ENCODE measurements around the gene NOL7. TPM values are rescaled to one million over a fixed set of nuclear protein-coding genes. Genes with fewer than 3 reads are reported as not detected.
A peak's percentile ranks its signal among the peaks of the same experiment; 100 is the strongest.

NOL7 gene
- total RNA-seq, 1 donor from 2014 or later = 53.8 TPM

DNA sequence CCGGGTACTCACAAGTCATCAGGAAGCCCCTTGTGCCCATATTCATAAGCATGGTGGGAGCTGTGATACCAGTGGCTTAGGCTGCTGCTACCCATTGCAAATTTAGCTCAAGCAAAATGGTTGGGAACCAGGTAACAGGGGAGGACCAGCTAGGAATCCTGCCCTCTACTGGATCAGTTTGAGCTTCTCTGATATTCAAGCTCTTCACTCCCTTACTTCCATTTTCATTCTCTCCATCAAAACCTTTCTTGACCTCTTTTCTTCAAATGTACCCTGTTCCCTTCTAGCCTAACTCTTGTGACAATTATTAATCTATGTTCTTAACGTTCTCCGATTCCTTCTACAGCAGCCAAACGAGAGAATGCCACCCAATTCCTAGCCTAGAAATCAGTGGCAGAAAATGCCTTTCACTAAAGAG is 9.7 kb downstream of the NOL7 start:
- no peak overlapping the region for H3K4me3 Mint-ChIP-seq
- H3K27ac Mint-ChIP-seq = no peak overlapping the region
- TF ChIP-seq, protein P1, sequence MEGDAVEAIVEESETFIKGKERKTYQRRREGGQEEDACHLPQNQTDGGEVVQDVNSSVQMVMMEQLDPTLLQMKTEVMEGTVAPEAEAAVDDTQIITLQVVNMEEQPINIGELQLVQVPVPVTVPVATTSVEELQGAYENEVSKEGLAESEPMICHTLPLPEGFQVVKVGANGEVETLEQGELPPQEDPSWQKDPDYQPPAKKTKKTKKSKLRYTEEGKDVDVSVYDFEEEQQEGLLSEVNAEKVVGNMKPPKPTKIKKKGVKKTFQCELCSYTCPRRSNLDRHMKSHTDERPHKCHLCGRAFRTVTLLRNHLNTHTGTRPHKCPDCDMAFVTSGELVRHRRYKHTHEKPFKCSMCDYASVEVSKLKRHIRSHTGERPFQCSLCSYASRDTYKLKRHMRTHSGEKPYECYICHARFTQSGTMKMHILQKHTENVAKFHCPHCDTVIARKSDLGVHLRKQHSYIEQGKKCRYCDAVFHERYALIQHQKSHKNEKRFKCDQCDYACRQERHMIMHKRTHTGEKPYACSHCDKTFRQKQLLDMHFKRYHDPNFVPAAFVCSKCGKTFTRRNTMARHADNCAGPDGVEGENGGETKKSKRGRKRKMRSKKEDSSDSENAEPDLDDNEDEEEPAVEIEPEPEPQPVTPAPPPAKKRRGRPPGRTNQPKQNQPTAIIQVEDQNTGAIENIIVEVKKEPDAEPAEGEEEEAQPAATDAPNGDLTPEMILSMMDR (conservative IDR thresholded peaks at IDR 0.05) = peak; percentile 71
- no peaks in the 10 kb centered on the region for H3K9me3 Mint-ChIP-seq
- DNase-seq (ENCODE audit: extremely low spot score, unreplicated experiment) = no peak
- H3K36me3 Mint-ChIP-seq = peaks cover 17% of the 10 kb centered on the region
- H3K4me1 Mint-ChIP-seq (ENCODE audit: unreplicated experiment) = no peaks in the 10 kb centered on the region
- no peaks in the 10 kb centered on the region for H3K27me3 Mint-ChIP-seq

DNA sequence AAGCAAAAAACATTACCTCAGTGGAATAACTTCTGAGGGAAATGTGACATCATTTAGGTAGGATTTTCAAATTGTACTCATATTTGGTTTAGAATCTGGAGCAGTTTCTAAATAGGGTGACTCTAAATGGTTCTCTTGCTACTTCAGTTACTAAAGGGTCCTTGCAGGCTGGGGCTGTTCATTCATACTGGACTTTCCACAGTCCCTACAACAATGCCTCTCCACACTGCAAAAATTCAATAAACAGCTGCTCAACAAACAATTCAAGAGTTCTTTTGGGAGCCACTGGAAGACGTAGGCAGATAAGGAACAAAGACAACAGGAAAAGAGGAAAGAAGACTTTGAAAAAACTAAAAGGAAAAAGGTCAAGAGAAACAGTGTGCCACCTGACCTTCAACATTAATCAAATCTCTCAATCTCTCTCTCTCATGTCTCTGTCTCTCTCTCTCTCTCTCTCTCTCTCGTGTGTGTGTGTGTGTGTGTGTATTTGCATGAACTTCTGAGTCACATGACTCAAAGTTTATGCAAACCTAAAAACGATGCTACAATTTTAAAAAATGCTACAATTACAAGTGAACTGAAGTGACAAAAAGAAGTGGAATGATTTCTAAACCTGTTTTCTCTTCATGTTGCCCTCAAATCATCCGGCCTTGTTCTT is 14.5 kb downstream of the NOL7 start:
- H3K4me3 Mint-ChIP-seq = no peak overlapping the region
- no peaks in the 10 kb centered on the region for H3K9me3 Mint-ChIP-seq
- H3K27ac Mint-ChIP-seq = no peak overlapping the region
- no peaks in the 10 kb centered on the region for H3K27me3 Mint-ChIP-seq
- TF ChIP-seq, protein P1 (conservative IDR thresholded peaks at IDR 0.05) = no peak
- H3K36me3 Mint-ChIP-seq = peaks cover 3% of the 10 kb centered on the region
- no peaks in the 10 kb centered on the region for H3K4me1 Mint-ChIP-seq (ENCODE audit: unreplicated experiment)
- no peak for DNase-seq (ENCODE audit: extremely low spot score, unreplicated experiment)

DNA sequence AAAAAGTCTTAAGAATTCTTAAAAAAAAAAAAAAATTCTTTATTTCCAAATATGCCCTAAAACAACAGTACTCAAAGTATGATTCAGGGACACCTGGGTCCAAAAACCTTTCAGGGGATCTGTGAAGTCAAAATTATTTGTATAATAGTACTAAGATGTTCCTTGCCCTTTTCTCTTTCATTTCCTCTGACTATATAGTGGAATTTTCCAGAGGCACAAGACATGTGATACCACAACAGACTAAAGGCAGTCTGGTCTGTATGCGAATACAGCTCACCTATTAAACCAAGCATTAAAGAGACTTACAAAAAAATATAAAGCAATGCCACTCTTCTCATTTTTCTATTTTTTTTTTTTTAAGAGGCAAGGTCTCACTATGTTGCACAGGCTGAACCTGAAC is 15.4 kb downstream of the NOL7 start:
- H3K27me3 Mint-ChIP-seq = no peaks in the 10 kb centered on the region
- no peaks in the 10 kb centered on the region for H3K9me3 Mint-ChIP-seq
- DNase-seq (ENCODE audit: extremely low spot score, unreplicated experiment) = no peak
- H3K27ac Mint-ChIP-seq = no peak overlapping the region
- TF ChIP-seq, protein P1 (conservative IDR thresholded peaks at IDR 0.05) = no peak
- no peaks in the 10 kb centered on the region for H3K4me1 Mint-ChIP-seq (ENCODE audit: unreplicated experiment)
- H3K36me3 Mint-ChIP-seq = peaks cover 6% of the 10 kb centered on the region
- H3K4me3 Mint-ChIP-seq = no peak overlapping the region

DNA sequence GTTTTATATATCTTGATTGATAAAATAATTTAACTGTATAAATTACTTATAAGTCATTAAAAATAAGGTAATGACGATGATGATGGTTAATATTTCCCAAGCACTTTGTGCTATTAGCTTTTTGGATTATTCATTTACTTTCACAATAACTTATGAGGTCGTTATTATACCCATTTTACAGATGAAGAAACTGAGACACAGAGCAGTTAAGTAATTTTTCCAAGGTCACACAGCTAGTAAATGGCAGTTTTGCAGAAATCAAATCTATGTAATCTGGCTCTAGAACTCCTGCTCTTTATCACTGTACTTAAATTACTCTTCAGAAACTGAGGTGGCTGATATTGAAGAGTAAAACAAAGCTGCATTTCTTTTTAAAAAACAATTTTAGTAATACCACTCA is 18.2 kb downstream of the NOL7 start:
- TF ChIP-seq, protein P1 (conservative IDR thresholded peaks at IDR 0.05) = no peak

DNA sequence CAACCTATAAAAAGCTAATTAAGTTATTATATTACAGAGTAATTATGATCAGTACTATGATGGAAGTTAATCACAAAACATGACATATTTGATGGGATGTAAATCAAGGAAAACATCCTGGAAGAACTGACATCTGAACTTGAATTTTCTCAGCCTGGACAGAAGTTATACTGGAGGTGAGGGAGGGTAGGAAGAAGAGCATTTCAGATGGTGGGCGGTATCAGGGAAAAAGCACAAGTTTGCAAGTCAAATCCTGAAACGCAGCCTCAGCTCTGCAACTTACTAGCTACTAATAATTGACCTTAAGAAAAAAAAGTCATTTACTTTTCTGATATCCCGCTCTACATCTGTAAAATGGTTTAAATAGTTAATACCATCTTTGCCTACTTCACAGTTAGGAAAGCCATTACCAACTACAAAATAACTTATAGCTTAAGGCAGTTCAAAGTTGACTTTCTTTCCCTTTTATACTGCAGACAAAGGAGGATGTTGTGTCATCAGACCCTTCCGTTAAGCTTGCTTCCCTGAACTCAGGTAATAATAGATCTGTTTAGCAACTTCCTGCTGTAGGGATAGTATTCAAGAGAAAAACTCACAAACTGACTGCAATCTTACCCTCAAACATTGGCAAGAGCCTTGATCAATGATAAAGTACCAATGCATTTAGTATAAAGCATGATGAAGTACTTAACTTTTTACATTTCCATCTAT is 21.0 kb downstream of the NOL7 start:
- H3K27me3 Mint-ChIP-seq = no peaks in the 10 kb centered on the region
- TF ChIP-seq, protein P1 (conservative IDR thresholded peaks at IDR 0.05) = no peak
- H3K36me3 Mint-ChIP-seq = peaks cover 20% of the 10 kb centered on the region
- H3K4me3 Mint-ChIP-seq = no peak overlapping the region
- H3K4me1 Mint-ChIP-seq (ENCODE audit: unreplicated experiment) = no peaks in the 10 kb centered on the region
- H3K27ac Mint-ChIP-seq = no peak overlapping the region
- H3K9me3 Mint-ChIP-seq = no peaks in the 10 kb centered on the region
- no peak for DNase-seq (ENCODE audit: extremely low spot score, unreplicated experiment)

More for the DNA sequence above, 18.2 kb downstream of the NOL7 start:
- Mint-ChIP-seq H3K4me3 (no peak overlapping the region), H3K27me3 (no peaks in the 10 kb centered on the region), H3K27ac (no peak overlapping the region), H3K4me1 (ENCODE audit: unreplicated experiment) (no peaks in the 10 kb centered on the region), H3K36me3 (peaks cover 13% of the 10 kb centered on the region), H3K9me3 (no peaks in the 10 kb centered on the region)
- no peak for DNase-seq (ENCODE audit: extremely low spot score, unreplicated experiment)

Measured in type B pancreatic cell (in vitro differentiated cells).